ENCODE measurements around the gene WNT3A.

GRCh38 chr1:228016181-228016510 is 9.3 kb downstream of the WNT3A start:
- TF ChIP-seq CTCF (conservative IDR thresholded peaks at IDR 0.05; ENCODE audit: low read depth in 2 of 2) (no peak), EZH2phosphoT487 (IDR thresholded peaks at IDR 0.05; ENCODE audit: unreplicated experiment) (no peak), REST (IDR thresholded peaks at IDR 0.05; ENCODE audit: unreplicated experiment) (no peak)

Data from GM23338 (cell line).